Esophagus squamous epithelium (tissue), 4 donors: ENCODE measurements around the gene BRAF.

Experiments
- POLR2A ChIP-seq, 4 donors: fragments of 450-650 bp; IDR thresholded peaks; one replicate each; pipeline ENCODE4 v1.6.1; 2017; ENCODE audit warnings: antibody characterized with exemption in 4 of 4, mild to moderate bottlenecking in 4 of 4, moderate library complexity in 3 of 4
- TF ChIP-seq, protein P1 (sequence below), 6 experiments: fragments of 450-650 bp in 4 of 6; fragments of 200-600 bp in 2 of 6; sonication (generic) in 2 of 6; IDR thresholded peaks; one replicate each; pipeline ENCODE4 v1.5.1; 2016 to 2019; ENCODE audit warnings: antibody characterized with exemption in 6 of 6, mild to moderate bottlenecking in 4 of 6, moderate library complexity in 4 of 6

DNA sequence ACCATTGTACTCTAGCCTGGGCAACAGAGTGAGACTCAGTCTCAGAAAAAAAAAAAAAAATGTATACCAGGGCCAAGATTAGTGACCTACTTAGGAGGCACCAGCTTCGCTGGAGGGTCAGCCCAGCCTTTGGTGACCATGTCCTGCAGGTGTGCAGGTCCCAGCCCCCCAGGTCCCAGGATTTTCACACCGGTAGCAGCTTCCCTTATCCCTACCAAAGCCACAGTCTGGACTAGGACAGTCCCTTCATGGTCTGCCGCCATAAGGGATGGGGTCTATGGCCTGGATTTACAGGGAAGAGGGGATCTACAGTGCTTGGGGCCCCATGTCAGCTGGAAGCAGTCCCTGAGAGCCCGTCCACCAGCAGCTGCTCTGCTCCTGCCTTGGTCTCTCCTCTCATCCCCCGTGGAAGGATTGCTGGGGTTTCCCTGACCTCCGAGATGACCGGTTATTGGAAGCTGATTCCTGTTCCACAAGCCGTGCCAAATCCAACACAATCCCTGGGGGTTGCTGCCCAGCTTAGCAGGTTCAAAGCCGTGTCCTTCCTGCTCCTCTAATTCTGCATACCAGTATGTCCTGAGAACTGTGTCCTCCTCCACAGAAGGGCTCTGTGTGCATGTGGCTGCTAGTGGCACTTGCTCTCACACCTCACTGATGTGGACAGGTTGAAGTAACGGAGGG is 239.2 kb downstream of the BRAF start:
- TF ChIP-seq, protein P1, sequence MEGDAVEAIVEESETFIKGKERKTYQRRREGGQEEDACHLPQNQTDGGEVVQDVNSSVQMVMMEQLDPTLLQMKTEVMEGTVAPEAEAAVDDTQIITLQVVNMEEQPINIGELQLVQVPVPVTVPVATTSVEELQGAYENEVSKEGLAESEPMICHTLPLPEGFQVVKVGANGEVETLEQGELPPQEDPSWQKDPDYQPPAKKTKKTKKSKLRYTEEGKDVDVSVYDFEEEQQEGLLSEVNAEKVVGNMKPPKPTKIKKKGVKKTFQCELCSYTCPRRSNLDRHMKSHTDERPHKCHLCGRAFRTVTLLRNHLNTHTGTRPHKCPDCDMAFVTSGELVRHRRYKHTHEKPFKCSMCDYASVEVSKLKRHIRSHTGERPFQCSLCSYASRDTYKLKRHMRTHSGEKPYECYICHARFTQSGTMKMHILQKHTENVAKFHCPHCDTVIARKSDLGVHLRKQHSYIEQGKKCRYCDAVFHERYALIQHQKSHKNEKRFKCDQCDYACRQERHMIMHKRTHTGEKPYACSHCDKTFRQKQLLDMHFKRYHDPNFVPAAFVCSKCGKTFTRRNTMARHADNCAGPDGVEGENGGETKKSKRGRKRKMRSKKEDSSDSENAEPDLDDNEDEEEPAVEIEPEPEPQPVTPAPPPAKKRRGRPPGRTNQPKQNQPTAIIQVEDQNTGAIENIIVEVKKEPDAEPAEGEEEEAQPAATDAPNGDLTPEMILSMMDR (IDR thresholded peaks at IDR 0.05), result no peak
- TF ChIP-seq POLR2A (IDR thresholded peaks at IDR 0.05), result no peak
